GM18499 (cell line): ENCODE results near the gene METRNL.
"Not testable (repeated sequence)": the region's sequence is repeated elsewhere in the genome, so short reads cannot be mapped to it uniquely, and the experiment has no call there.

Source experiments
- ATAC-seq: cut with Tn5 transposase; IDR thresholded peaks from one replicate; pipeline ENCODE4 v1.9.1; 2021; ENCODE audit warnings: moderate number of reproducible peaks; ENCODE audit not compliant: insufficient read depth, unreplicated experiment

METRNL gene

DNA sequence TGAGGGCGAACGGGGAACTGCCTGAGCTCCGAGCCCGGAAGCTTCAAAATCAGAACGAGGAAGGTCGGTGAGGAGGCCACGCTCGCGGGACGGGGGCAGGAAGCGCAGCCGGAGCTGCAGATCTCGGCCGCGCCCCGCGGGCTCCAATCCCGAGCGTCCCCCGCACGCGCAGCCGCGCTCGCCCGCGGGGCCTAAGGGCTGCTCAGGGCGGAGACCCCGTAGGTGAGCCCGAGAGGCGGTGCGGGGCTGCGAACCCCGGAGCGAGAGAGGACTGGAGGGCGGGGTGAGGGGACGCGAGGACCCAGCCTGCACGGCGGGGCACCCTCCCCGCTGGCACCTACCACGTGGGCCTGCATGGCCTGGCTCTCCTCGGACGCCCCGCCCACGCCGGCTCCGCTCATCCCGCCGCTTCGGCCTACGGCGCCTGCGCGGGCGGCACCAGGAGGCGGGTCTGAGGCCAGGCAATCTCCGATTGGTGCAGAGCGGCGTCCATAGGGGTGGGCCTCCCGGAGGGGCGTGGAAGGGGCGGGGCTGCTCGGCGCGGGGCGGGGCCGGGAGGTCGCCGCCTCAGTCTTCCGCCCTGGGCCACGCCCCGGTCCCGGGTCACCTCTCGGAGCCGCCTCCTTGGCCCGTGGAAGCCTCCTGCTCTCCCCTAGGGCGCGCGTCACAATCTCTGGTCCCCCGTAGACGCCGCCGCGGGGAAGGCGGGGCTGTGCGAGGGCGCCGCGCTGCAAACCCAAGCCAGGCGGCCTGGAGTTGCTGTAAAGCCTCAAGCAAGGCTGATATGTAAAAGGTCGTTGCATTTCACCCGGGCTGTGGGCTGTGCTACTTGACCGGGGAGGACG is 27.8 kb upstream of the METRNL start:
- peak; percentile 57 for ATAC-seq

DNA sequence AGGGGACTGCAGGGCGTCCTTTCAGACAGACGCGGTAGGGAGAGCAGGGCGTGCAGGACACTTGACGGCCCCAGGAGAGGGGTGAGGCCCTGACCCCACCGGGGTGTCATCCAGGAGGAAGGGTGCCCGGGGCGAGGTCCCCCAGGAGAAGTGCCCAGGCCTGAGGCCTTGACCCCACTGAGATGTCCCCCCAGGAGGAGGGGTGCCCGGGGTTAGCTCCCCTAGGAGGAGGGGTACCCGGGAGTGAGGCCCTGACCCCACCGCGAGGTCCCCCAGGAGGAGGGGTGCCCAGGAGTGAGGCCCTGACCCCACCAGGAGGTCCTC is 27.2 kb upstream of the METRNL start:
- no peak for ATAC-seq

DNA sequence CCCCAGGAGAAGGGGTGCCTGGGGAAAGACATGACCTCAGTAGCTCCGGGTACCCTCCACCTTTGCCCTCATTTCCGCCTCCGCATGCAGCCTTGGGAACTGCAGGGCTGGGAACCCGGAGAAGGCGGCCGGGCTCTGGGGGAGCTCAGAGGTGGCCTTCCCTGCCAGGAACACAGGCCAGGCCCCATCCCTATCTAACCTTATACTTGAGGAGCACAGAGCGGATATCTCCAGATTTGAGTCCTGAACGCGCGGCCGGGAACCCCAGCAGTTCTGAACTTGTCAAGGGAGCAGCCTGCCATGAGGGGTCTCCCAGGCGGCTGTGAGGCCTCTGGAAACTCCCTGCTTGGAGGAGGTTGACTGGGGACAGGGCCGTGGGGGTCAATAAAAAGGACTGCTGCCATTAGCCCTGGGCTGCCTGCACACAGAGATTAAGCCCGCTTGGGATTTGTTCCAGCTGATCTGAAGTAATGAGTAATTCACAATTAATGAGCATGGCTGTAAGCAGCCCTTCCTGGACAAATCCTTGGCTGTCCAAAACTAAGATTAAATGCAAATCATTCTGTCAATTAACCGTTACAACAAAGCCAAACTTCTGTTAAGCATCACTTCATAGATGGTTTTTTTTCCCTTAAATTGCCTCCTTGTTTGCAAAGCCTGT is 26.3 kb upstream of the METRNL start:
- ATAC-seq = no peak

DNA sequence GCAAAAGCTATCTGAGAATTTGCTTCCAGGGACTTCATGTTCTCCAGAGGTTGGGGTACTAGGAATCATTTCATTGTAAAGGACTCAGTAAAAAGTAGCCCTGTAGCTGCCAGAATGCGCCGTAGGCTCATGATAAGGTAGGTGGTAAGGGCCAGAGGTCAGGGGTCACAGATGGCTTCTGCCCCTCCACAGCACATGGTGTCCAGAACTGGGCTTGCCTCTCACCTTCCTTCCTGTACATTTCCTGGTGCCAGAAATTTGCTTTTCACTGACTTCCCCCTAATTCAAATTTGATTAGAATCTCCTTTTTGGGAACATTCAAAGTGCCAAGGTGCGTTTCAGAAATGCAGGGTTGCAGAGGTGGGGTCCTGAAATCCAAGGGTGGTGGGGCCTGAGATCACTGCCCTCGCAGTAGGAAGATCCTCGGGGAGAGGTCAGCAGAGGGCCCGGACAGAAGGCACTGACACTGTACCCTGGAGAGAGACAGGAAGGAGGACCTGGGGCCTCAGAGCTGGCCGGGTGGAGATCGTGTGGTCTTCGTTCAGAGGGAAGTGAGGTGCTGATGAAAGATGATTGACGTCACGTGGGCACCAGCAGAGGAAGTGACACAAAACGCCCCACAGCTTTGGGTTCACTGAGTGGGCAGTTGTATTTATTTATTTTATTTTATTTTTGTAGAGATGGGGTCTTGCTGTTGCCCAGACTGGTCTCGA is 25.5 kb upstream of the METRNL start:
- ATAC-seq = no peak

DNA sequence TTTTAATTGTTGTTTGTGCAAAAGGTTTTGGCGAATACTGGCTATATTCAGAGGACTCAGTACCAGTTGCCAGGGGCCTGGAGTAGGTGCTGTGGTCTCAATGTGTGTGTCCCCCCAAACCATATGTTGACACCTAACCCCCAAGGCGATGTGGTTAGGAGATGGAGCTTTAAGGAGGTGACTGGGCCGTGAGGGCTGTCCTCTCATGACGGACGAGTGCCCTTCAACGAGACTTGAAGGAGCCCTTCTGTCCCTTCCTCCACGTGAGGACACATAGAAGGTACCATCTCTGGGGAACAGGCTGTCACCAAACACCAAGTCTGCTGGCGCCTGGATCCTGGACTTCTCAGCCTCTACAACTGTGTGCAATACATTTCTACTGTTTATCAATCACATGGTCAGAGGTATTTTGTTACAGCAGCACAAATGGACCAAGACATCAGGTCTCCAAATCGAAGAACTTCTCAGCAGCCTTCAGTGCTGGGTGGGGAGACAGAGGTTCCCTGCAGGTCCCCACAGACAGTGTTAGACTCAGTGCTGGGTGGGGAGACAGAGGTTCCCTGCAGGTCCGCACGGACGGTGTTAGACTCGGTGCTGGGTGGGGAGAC is 24.8 kb upstream of the METRNL start:
- ATAC-seq = no peak

DNA sequence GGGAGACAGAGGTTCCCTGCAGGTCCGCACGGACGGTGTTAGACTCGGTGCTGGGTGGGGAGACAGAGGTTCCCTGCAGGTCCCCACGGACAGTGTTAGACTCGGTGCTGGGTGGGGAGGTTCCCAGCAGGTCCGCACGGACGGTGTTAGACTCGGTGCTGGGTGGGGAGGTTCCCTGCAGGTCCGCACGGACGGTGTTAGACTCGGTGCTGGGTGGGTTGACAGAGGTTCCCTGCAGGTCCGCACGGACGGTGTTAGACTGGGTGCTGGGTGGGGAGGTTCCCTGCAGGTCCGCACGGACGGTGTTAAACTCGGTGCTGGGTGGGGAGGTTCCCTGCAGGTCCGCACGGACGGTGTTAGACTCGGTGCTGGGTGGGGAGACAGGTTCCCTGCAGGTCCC is 24.2 kb upstream of the METRNL start:
- ATAC-seq = not testable (repeated sequence)

DNA sequence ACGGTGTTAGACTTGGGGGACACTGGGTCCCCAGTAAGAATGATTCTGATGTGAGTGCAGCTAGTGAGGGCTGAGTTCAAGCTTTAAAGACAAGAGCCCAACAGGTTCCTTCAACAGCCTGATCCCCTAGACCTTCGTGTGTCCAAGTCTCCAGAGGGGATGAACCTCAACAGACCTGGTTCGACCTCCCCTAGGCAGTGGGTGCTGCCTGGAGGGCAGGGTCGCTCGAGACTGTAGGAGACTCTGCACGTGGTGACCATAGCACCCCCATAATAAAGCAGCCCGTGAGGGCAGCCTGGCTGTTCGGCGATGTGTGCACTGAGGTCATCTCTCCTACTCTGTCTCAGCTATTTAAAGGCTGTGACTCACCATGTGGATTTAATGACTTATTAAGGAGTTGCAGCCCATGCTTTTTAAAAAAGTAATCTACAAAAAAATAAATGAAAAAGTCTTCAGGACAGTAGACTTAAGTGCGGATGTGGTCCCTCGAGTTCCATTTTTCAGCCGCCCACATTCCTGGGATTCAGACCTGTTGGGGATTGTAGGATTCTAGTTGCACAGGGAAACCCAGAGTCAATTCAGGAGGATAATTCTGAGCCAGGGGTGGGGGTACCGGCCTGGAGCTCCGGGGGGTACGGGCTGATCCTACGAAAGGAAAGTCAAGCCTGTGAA is 23.4 kb upstream of the METRNL start:
- no peak for ATAC-seq

DNA sequence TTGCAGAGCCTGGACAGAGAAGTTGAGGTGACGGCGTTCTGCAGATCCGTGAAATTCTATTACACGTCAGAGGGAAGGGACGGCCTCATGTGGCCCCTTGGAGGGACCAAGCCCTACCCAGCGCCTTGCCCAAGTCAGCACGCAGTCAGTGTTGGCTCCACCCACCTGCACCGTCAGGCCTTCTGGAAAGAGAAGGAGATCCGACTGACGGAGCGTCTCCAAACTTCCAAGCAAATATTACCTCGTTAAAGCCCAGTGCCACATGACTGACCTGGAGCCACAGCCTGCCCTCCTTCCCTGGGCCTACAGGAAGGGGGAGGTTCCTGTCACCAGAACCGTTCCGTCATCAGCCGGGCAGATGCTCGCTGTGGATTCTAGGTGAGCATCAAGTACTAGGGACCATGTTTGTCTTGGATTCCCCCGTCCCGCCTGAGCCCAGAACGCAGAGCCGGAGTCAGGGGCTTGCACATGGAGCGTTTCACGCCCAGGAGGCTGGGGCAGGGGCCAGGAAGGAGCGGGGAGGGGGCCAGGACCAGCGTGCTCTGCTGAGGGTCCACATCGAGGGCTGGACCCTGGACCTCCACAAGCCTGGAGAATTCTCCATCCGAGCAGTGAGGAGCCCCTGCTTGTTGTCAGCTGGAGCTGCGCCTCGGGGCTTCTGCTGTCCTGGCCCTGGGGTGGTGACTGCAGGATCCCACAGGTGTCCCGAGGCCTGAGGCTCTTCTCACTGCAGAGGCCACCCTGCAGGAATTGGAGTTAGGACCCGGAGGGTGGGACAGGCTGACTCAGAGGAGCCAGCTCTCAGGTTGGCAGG is 22.6 kb upstream of the METRNL start:
- ATAC-seq = no peak

DNA sequence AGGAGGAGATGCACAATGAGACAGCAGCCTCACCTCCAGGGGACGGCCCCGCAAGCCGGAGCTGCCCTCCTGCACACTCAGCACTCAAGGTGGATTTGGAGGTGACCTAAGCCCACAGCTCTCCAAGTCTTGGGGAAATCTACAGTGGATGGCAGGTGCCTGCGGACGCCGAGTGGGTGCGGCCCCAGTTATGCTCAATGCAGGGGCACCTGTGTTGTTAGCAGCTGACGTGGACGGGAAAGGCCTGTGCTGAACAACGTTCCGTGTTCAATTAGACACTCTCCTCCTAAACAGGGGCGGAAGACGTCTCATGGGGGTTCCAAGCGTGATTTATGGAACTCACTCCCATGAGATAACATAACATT is 22.0 kb upstream of the METRNL start:
- ATAC-seq = no peak

DNA sequence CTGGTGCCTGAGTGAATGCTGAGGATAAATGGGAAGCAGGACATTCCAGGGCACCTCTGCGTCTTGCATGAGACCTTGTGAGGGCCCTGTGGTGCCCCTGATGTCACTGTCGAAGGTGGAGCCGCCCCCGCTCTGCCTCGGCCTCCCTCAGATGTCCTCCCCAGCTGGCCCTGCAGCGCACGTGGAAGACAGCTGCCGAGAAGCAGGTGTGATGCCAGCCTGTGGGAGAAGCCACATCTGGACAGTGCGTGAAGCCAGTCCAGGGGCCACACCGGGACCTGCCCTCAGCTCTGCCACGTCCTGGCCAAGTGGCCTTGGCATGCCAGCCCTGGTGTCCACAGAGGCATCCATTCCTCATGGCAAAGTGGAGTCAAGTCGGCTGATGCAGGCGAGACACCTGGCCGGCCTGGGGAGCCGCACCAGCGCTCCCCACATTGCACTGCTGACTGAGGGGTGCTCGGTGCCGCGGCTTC is 21.6 kb upstream of the METRNL start:
- ATAC-seq = no peak

DNA sequence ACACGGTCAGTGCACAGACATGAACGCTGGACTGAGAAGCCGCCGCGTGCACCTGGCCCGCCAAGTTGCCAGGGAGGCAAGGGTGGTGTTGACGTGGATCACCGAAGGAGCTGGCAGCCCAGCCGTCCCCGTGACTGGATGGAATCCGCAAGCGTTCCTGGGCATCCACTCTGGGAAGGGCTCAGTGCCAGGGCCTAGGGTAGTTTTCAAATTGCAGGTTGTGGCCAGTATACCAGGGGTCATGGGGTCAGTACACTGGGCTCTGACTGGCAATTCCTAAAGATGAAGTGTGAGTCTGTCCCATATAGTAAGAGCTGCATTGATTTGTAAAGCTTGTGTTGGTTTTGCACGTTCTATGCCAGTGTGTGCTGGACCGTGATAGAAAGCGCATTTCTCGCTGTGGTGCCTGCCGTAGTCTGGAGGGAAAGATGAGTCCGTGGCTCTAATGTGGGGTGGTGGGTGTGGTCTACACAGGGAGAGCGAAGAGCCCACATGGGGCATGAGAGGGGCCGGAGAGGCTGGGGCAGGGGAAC is 21.1 kb upstream of the METRNL start:
- no peak for ATAC-seq

DNA sequence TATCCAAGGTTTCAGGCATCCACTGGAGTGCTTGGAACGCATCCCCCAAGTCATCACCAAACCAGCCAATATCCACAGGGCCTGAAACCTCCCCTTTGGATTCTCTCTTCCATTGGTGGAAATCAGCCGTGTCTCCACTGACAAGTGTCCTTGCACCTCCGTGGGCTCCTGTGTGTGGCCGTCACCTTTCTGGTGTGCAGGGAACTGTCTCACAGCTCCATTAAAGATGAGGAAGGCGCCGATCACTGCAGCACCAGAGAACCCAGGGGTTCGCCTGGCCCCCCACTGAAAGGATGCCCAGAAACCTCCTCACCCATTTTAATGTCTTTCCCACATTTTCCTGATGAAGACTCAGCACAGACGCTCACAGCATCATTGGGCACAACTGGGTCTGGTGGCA is 17.8 kb upstream of the METRNL start:
- no peak for ATAC-seq

DNA sequence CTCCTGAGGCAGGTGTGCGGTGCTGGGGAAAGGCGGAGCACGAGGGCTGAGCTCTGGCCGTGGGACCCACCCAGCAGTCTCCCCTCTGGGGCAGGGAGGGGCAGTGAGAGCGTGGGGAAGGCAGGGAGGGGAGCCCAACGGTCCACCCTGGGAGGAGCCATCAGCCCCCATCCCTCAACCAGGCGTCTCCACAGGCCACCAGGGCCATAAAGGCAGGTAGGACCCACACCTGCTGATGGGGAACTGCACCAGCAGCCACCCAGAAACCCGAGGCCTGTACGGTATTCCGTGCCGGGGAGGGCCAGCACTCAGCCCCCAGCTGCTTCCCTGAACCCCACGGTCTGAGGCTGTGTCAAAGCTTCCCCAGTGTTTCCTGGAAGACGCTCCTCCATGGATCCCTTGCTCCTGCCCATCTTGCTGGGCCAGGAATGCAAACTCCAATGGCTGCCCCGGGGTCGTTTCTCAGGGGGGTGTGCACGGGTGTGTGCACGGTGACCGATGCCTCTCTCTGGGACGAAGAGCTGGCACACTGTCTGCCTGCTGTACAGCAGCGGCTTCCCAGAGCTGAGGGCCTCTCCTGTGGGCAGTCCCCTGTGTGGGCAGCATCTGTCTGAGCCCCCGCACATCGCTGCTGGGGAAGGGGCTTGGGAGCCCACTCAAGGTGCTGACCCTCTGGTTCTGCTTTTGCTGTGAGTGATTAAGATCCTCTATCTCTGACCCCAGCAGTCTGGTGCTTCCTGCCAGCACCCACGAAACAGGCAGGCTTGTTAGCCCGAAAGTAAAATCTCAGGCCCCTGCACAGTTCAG is 17.2 kb upstream of the METRNL start:
- no peak for ATAC-seq

DNA sequence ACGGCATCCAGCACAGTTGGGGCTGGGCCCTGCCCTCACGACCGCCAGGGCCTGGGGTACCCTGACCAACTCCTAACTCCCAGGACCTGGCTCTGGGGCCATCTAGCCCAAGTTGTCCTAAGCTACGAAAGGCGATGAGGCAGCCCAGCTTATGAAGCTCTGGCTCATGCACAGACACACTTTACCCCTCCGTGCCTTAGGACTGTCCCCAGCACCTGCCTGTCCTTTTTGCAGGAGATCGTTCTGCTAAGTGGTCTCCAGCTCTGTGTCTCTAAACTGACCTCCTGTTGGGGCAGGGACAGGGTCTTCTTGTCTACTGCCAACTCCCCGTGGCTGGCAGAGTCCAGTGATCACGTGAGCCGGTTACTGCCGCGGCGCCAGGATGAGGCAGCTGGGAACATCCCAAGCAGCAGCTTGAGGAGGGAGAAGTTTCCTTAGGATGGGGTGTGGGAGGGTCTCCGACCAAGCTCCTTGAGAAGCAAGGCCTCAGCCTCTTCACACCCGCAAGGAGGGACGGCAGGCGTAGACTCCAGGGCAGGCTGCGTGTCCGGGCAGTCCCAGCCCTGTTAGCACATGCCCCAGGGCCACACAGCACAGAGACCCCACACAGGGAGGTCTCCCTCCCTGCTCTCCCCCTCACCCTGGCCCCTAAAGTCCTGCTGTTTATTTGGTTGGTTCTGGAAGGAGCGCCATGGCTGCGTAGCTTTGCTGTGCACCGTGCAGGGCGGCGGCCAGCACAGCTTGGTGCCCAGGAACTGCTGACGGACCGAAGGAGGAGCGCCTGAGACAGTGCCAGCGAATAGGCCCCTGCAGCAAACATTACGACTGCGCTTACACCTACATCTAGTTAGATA is 16.4 kb upstream of the METRNL start:
- no peak for ATAC-seq

DNA sequence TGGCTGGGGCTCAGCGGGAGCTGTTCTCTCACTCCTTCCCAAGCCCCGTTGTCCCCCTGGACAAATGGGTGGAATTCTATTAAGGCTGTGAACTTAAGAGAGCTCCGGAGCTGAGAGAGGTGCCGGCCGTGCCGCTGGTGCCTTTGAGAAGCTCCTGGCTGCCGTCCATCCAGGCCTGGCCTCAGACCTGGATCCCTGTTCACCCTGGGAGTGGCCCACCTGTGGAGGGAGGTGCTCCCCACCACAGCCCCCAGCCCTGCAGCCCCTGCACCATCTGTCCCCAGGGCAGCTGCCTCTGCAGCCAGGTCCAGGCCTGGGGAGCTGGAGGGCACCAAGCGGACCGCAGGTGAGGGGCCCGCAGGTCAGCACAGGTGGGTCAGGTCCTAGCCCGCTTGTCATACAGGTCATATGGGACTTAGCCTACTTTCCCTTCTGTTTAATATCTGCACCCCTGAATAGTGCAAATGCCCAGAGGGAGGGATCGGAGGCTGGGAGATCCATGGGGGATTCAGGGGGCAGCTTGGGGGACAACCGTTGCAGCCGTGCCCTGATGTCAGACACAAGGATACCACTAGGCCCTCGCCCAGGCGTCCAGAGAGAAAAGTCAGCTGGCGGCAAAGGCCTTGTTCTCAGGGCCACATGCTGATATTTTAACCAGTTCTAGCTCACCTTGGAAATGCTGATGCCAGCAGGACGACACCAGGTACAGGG is 15.2 kb upstream of the METRNL start:
- no peak for ATAC-seq

DNA sequence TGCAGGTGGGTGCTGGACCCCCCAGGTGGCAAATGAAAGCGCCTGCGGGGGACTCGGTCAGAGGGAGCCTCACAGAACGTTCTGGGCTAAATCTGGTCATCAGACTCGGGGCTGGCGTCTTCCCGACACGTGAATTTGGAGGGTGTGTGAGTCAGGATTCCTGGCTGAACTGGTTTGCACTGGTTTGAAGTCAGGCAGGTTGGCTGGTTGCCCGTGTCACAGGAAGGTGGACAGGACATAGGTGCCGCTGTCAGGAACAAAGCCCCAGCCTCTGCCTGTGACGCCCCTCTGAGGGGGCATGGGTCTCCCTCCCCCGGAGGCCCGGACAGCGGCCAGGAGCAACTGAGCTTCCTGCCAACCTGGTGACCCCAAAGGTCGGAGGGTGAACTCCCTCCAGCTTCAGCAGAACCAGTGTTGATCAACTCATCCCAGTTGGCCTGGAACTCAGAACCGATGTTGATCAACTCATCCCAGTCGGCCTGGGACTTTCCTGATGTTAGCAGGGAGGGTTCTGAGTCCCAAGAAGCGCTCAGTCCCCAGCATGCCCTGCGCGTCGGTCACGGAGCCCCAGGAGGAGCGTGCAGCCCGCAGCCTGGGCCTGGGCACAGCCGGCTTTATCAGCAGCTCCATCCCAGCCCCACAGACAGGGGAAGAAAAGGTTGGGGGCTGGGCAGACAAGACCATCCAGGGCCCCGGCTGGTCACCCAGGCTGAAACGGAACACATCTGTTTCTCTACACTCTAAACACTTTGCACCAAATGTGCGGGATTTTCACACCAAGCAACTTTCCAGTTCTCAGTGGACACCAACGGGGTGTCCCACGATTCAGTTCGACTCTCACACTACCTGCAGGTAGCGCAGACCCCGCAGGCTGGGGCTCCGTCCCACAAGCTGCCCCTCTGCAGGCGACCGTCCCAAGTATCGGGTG is 14.4 kb upstream of the METRNL start:
- no peak for ATAC-seq
